GM19372 (cell line): ENCODE results near the gene CPT1A.
"Not testable (repeated sequence)": the region's sequence is repeated elsewhere in the genome, so short reads cannot be mapped to it uniquely, and the experiment has no call there.

ENCODE experiments used
- ATAC-seq: cut with Tn5 transposase; IDR thresholded peaks from one replicate; pipeline ENCODE4 v1.9.1; 2021; ENCODE audit warnings: mild to moderate bottlenecking, low read depth, moderate library complexity; ENCODE audit not compliant: unreplicated experiment

CPT1A gene

GRCh38 chr11:68841718-68842426 is at the start of gene CPT1A:
TSS of gene CPT1A (minus strand) at chr11:68841916. CDS start at chr11:68815474, 26,442 bp downstream.
- ATAC-seq = no peak

GRCh38 chr11:68890490-68891231 is 48.9 kb upstream of the CPT1A start:
- ATAC-seq = no peak

- ATAC-seq = no peak
These were observed 48.3 kb upstream of the CPT1A start for GRCh38 chr11:68889948-68890446.

GRCh38 chr11:68884827-68885226 is 43.1 kb upstream of the CPT1A start:
- ATAC-seq = not testable (repeated sequence)

- ATAC-seq = no peak
These were observed 40.7 kb upstream of the CPT1A start for GRCh38 chr11:68882391-68882790.

GRCh38 chr11:68881320-68881719 is 39.6 kb upstream of the CPT1A start:
- ATAC-seq = no peak

- no peak for ATAC-seq
These were observed 39.1 kb upstream of the CPT1A start for GRCh38 chr11:68880851-68881250.

- no peak for ATAC-seq
These were observed 36.3 kb upstream of the CPT1A start for GRCh38 chr11:68878022-68878421.

GRCh38 chr11:68872216-68873003 is 30.7 kb upstream of the CPT1A start:
- ATAC-seq = no peak

GRCh38 chr11:68870470-68870869 is 28.8 kb upstream of the CPT1A start:
- no peak for ATAC-seq

GRCh38 chr11:68868221-68868835 is 26.6 kb upstream of the CPT1A start:
- no peak for ATAC-seq

- no peak for ATAC-seq
These were observed 25.4 kb upstream of the CPT1A start for GRCh38 chr11:68867066-68867465.

GRCh38 chr11:68865241-68865640 is 23.5 kb upstream of the CPT1A start:
- ATAC-seq = no peak

GRCh38 chr11:68863553-68864265 is 22.0 kb upstream of the CPT1A start:
- ATAC-seq = no peak

- ATAC-seq = no peak
These were observed 20.7 kb upstream of the CPT1A start for GRCh38 chr11:68862421-68862820.

- no peak for ATAC-seq
These were observed 17.4 kb upstream of the CPT1A start for GRCh38 chr11:68859123-68859522.

- no peak for ATAC-seq
These were observed 15.4 kb upstream of the CPT1A start for GRCh38 chr11:68857037-68857586.

GRCh38 chr11:68856425-68857030 is 14.8 kb upstream of the CPT1A start:
- not testable (repeated sequence) for ATAC-seq
